Gastrocnemius medialis (tissue), 4 donors: Measurements from ENCODE around the gene SMAD3.

Experiments
- CTCF ChIP-seq, 5 experiments: fragments of 450-650 bp in 3 of 5; fragments of 200-600 bp in 2 of 5; sonication (generic) in 2 of 5; IDR thresholded peaks in 4 of 5; conservative IDR thresholded peaks in 1 of 5; 1 replicate in 4 of 5; 2 replicates in 1 of 5; pipeline ENCODE4 v1.5.1; 2016 to 2019; ENCODE audit warnings: antibody characterized with exemption in 5 of 5, mild to moderate bottlenecking in 3 of 5, moderate library complexity in 3 of 5
- POLR2A ChIP-seq, 2 donors: fragments of 450-650 bp; IDR thresholded peaks; one replicate each; pipeline ENCODE4 v1.6.1; 2017; ENCODE audit warnings: antibody characterized with exemption in 2 of 2, mild to moderate bottlenecking in 2 of 2, moderate library complexity in 2 of 2

- TF ChIP-seq CTCF (IDR thresholded peaks at IDR 0.05 in 4 of 5, conservative IDR thresholded peaks at IDR 0.05 in 1 of 5), result no peak
- TF ChIP-seq POLR2A (IDR thresholded peaks at IDR 0.05), result no peak
These were observed 97.8 kb downstream of the SMAD3 start for GRCh38 chr15:67163180-67163579.
